HEK293 (cell line): Measurements from ENCODE around the gene KCNK7.
A peak's percentile ranks its signal among the peaks of the same experiment; 100 is the strongest.

Experiments
- AEBP2 ChIP-seq: fragments of 450-650 bp; formaldehyde crosslinking; IDR thresholded peaks from 2 replicates; pipeline ENCODE4 v1.5.1; 2016; ENCODE audit warnings: missing biosample characterization, missing genetic modification characterization, borderline replicate concordance
- KLF8 ChIP-seq: fragments of 450-650 bp; formaldehyde crosslinking; IDR thresholded peaks from 2 replicates; pipeline ENCODE4 v1.5.1; 2016; ENCODE audit warnings: missing biosample characterization, missing genetic modification characterization
- OVOL3 ChIP-seq: fragments of 450-650 bp; formaldehyde crosslinking; IDR thresholded peaks from 2 replicates; pipeline ENCODE4 v1.5.1; 2016; ENCODE audit warnings: missing biosample characterization, missing genetic modification characterization
- REPIN1 ChIP-seq: fragments of 450-650 bp; formaldehyde crosslinking; IDR thresholded peaks from 2 replicates; pipeline ENCODE4 v1.5.1; 2017; ENCODE audit warnings: missing biosample characterization, missing genetic modification characterization, low read depth
- SCRT1 ChIP-seq: fragments of 450-650 bp; formaldehyde crosslinking; IDR thresholded peaks from 2 replicates; pipeline ENCODE4 v1.5.1; 2016; ENCODE audit warnings: missing biosample characterization, missing genetic modification characterization, borderline replicate concordance
- SP2 ChIP-seq: fragments of 450-650 bp; formaldehyde crosslinking; IDR thresholded peaks from 2 replicates; pipeline ENCODE4 v1.5.1; 2016; ENCODE audit warnings: missing biosample characterization, missing genetic modification characterization
- SP7 ChIP-seq: fragments of 450-650 bp; formaldehyde crosslinking; IDR thresholded peaks from 2 replicates; pipeline ENCODE4 v1.5.1; 2016; ENCODE audit warnings: missing biosample characterization, missing genetic modification characterization
- ZBTB10 ChIP-seq: fragments of 450-650 bp; formaldehyde crosslinking; IDR thresholded peaks from 2 replicates; pipeline ENCODE4 v1.5.1; 2016; ENCODE audit warnings: missing biosample characterization, missing genetic modification characterization
- ZBTB20 ChIP-seq: fragments of 450-650 bp; formaldehyde crosslinking; IDR thresholded peaks from 2 replicates; pipeline ENCODE4 v1.5.1; 2016; ENCODE audit warnings: missing biosample characterization, missing genetic modification characterization
- ZBTB21 ChIP-seq: fragments of 450-650 bp; formaldehyde crosslinking; IDR thresholded peaks from 2 replicates; pipeline ENCODE4 v1.5.1; 2017; ENCODE audit warnings: missing biosample characterization, missing genetic modification characterization
- ZNF114 ChIP-seq: fragments of 450-650 bp; formaldehyde crosslinking; IDR thresholded peaks from 2 replicates; pipeline ENCODE4 v1.5.0; 2017; ENCODE audit warnings: missing biosample characterization, missing genetic modification characterization
- ZNF132 ChIP-seq: fragments of 450-650 bp; formaldehyde crosslinking; IDR thresholded peaks from 2 replicates; pipeline ENCODE4 v1.5.1; 2017; ENCODE audit warnings: missing biosample characterization, missing genetic modification characterization, borderline replicate concordance
- ZNF175 ChIP-seq: fragments of 450-650 bp; formaldehyde crosslinking; IDR thresholded peaks from 2 replicates; pipeline ENCODE4 v1.5.1; 2016; ENCODE audit warnings: missing biosample characterization, missing genetic modification characterization
- ZNF2 ChIP-seq: fragments of 450-650 bp; formaldehyde crosslinking; IDR thresholded peaks from 2 replicates; pipeline ENCODE4 v1.5.1; 2016; ENCODE audit warnings: missing biosample characterization, missing genetic modification characterization
- ZNF211 ChIP-seq: fragments of 450-650 bp; formaldehyde crosslinking; IDR thresholded peaks from 2 replicates; pipeline ENCODE4 v1.5.1; 2016; ENCODE audit warnings: low read depth, missing biosample characterization, missing genetic modification characterization
- ZNF26 ChIP-seq: fragments of 450-650 bp; formaldehyde crosslinking; IDR thresholded peaks from 2 replicates; pipeline ENCODE4 v1.5.1; 2016; ENCODE audit warnings: missing biosample characterization, missing genetic modification characterization
- ZNF292 ChIP-seq: fragments of 450-650 bp; formaldehyde crosslinking; IDR thresholded peaks from 2 replicates; pipeline ENCODE4 v1.5.1; 2016; ENCODE audit warnings: low read depth, missing biosample characterization, missing genetic modification characterization, borderline replicate concordance
- ZNF341 ChIP-seq: fragments of 450-650 bp; formaldehyde crosslinking; IDR thresholded peaks from 2 replicates; pipeline ENCODE4; 2016; ENCODE audit warnings: low read depth, missing biosample characterization, missing genetic modification characterization
- ZNF354C ChIP-seq: fragments of 450-650 bp; formaldehyde crosslinking; IDR thresholded peaks from 2 replicates; pipeline ENCODE4 v1.5.1; 2016; ENCODE audit warnings: missing biosample characterization, missing genetic modification characterization, low read depth, borderline replicate concordance
- ZNF449 ChIP-seq: fragments of 450-650 bp; formaldehyde crosslinking; IDR thresholded peaks from 2 replicates; pipeline ENCODE4 v1.5.1; 2017; ENCODE audit warnings: missing biosample characterization, mild to moderate bottlenecking, missing genetic modification characterization, moderate library complexity
- ZNF488 ChIP-seq: fragments of 450-650 bp; formaldehyde crosslinking; IDR thresholded peaks from 2 replicates; pipeline ENCODE4 v1.5.1; 2016; ENCODE audit warnings: missing biosample characterization, missing genetic modification characterization
- ZNF513 ChIP-seq: fragments of 450-650 bp; IDR thresholded peaks from 2 replicates; pipeline ENCODE4 v1.5.1; 2018; ENCODE audit warnings: missing biosample characterization, missing genetic modification characterization
- ZNF530 ChIP-seq: fragments of 450-650 bp; formaldehyde crosslinking; IDR thresholded peaks from 2 replicates; pipeline ENCODE4 v1.5.1; 2016; ENCODE audit warnings: low read depth, missing biosample characterization, missing genetic modification characterization
- ZNF548 ChIP-seq: fragments of 450-650 bp; formaldehyde crosslinking; IDR thresholded peaks from 2 replicates; pipeline ENCODE4 v1.5.1; 2016; ENCODE audit warnings: missing biosample characterization, missing genetic modification characterization
- ZNF558 ChIP-seq: fragments of 450-650 bp; formaldehyde crosslinking; IDR thresholded peaks from 2 replicates; pipeline ENCODE4 v1.5.1; 2016; ENCODE audit warnings: missing biosample characterization, missing genetic modification characterization
- ZNF571 ChIP-seq: fragments of 450-650 bp; formaldehyde crosslinking; IDR thresholded peaks from 2 replicates; pipeline ENCODE4 v1.5.0; 2017; ENCODE audit warnings: missing biosample characterization, missing genetic modification characterization
- ZNF610 ChIP-seq: fragments of 450-650 bp; formaldehyde crosslinking; IDR thresholded peaks from 2 replicates; pipeline ENCODE4 v1.5.1; 2016; ENCODE audit warnings: missing biosample characterization, missing genetic modification characterization, borderline replicate concordance
- ZNF629 ChIP-seq: fragments of 450-650 bp; formaldehyde crosslinking; IDR thresholded peaks from 2 replicates; pipeline ENCODE4 v1.5.1; 2017; ENCODE audit warnings: missing biosample characterization, missing genetic modification characterization
- ZNF777 ChIP-seq: fragments of 450-650 bp; formaldehyde crosslinking; IDR thresholded peaks from 2 replicates; pipeline ENCODE4 v1.5.1; 2017; ENCODE audit warnings: missing biosample characterization, missing genetic modification characterization, borderline replicate concordance
- ZNF792 ChIP-seq: fragments of 450-650 bp; formaldehyde crosslinking; IDR thresholded peaks from 2 replicates; pipeline ENCODE4 v1.5.1; 2016; ENCODE audit warnings: missing biosample characterization, missing genetic modification characterization
- ZNF843 ChIP-seq: fragments of 450-650 bp; formaldehyde crosslinking; IDR thresholded peaks from 2 replicates; pipeline ENCODE4 v1.5.1; 2016; ENCODE audit warnings: missing biosample characterization, missing genetic modification characterization

The KCNK7 gene

GRCh38 chr11:65559951-65560537, 35.6 kb downstream of the KCNK7 start (continued):
- no peak for TF ChIP-seq AEBP2 (tag by site-specific recombination)
- TF ChIP-seq ZNF792 (tag by site-specific recombination), result no peak
- TF ChIP-seq ZNF610 (tag by site-specific recombination), result no peak
- TF ChIP-seq OVOL3 (tag by site-specific recombination), result no peak
- no peak for TF ChIP-seq ZNF132
- no peak for TF ChIP-seq ZNF558
- TF ChIP-seq ZNF354C, result no peak
- no peak for TF ChIP-seq ZNF530 (tag by site-specific recombination)
- TF ChIP-seq ZNF341, result no peak
- TF ChIP-seq SP2, result no peak
- no peak for TF ChIP-seq ZNF292 (tag by site-specific recombination)
- TF ChIP-seq SCRT1 (tag by site-specific recombination), result peak; percentile 86
- no peak for TF ChIP-seq ZNF513
- no peak for TF ChIP-seq ZBTB20 (tag by site-specific recombination)
- TF ChIP-seq ZNF114 (tag by site-specific recombination), result no peak
- peak; percentile 51; the same call in 1 of the 2 replicates for TF ChIP-seq SP7 (tag by site-specific recombination)
- peak; percentile 21; the same call in 1 of the 2 replicates for TF ChIP-seq ZNF629 (tag by site-specific recombination)
- no peak for TF ChIP-seq ZNF488 (tag by site-specific recombination)
- TF ChIP-seq ZNF26 (tag by site-specific recombination), result no peak
- TF ChIP-seq ZNF777 (tag by site-specific recombination), result no peak
- no peak for TF ChIP-seq ZNF449 (tag by site-specific recombination)
- TF ChIP-seq ZNF175, result no peak
- TF ChIP-seq KLF8, result peak; percentile 40; the same call in 1 of the 2 replicates
- no peak for TF ChIP-seq ZNF211 (tag by site-specific recombination)
- TF ChIP-seq ZNF2 (tag by site-specific recombination), result no peak
- TF ChIP-seq ZNF571 (tag by site-specific recombination), result no peak
- TF ChIP-seq REPIN1 (tag by site-specific recombination), result no peak
- 0 out of 2 replicates have a peak, but pooled peaks have one; percentile 15 for TF ChIP-seq ZBTB10
- TF ChIP-seq ZNF843 (tag by site-specific recombination), result no peak
- no peak for TF ChIP-seq ZBTB21 (tag by site-specific recombination)
- no peak for TF ChIP-seq ZNF548 (tag by site-specific recombination)
